ENCODE results near the gene TXN. TPM values are rescaled to one million over a fixed set of nuclear protein-coding genes. Genes with fewer than 3 reads are reported as not detected.
A peak's percentile ranks its signal among the peaks of the same experiment; 100 is the strongest.

TXN gene
- total RNA-seq, 6 experiments from 2014 or later = 125 to 287 (median 216) TPM

- no peaks in the 10 kb centered on the region for H3K27me3 ChIP-seq
- H3K27ac ChIP-seq = peak overlapping the region in 2 of 3 donors; percentile 7 to 77
- no peak overlapping the region for H3K4me3 ChIP-seq
- TF ChIP-seq POLR2A (IDR thresholded peaks at IDR 0.05) (no peak), CTCF (IDR thresholded peaks at IDR 0.05) (no peak)
- H3K4me1 ChIP-seq = peaks cover 0 to 34% (median 12%) of the 10 kb centered on the region in 4 donors
- ATAC-seq (peak in 2 of 4 donors; percentile 12 to 33), DNase-seq (no peak)
- WGBS (ENCODE audit: insufficient coverage, low coverage, low lambda C conversion rate, missing lambda C conversion rate) = 45% methylated on average over 6 of the region's 6 CpGs
- H3K9me3 ChIP-seq = no peaks in the 10 kb centered on the region
- no peaks in the 10 kb centered on the region for H3K36me3 ChIP-seq
- intact Hi-C loops (cut with DNase I) = no loop called here
Observed at GRCh38 chr9:110284211-110284844, 28.0 kb upstream of the TXN start.

GRCh38 chr9:110283751-110284150 is 27.4 kb upstream of the TXN start:
- H3K36me3 ChIP-seq = no peaks in the 10 kb centered on the region
- intact Hi-C loops (cut with DNase I) = no loop called here
- no peak overlapping the region for H3K4me3 ChIP-seq
- H3K4me1 ChIP-seq = peaks cover 0 to 34% (median 12%) of the 10 kb centered on the region in 4 donors
- peak overlapping the region in 2 of 3 donors; percentile 7 to 77 for H3K27ac ChIP-seq
- H3K27me3 ChIP-seq = no peaks in the 10 kb centered on the region
- ATAC-seq = peak; percentile 74 to 92 (median 80)
- DNase-seq = no peak
- TF ChIP-seq CTCF (IDR thresholded peaks at IDR 0.05) = no peak
- no peak for TF ChIP-seq POLR2A (IDR thresholded peaks at IDR 0.05)
- no peaks in the 10 kb centered on the region for H3K9me3 ChIP-seq
- WGBS (ENCODE audit: insufficient coverage, low coverage, low lambda C conversion rate, missing lambda C conversion rate) = 24% methylated on average over 1 of the region's 1 CpG

- ATAC-seq (peak in 2 of 4 donors; percentile 30 to 33), DNase-seq (no peak)
- TF ChIP-seq POLR2A (IDR thresholded peaks at IDR 0.05) = no peak
- no peak for TF ChIP-seq CTCF (IDR thresholded peaks at IDR 0.05)
- H3K4me1 ChIP-seq = peaks cover 0 to 34% (median 12%) of the 10 kb centered on the region in 4 donors
- intact Hi-C loops (cut with DNase I) = no loop called here
- H3K4me3 ChIP-seq = no peak overlapping the region
- no peaks in the 10 kb centered on the region for H3K27me3 ChIP-seq
- H3K36me3 ChIP-seq = no peaks in the 10 kb centered on the region
- H3K27ac ChIP-seq = peak overlapping the region in 2 of 3 donors; percentile 8 to 77
- H3K9me3 ChIP-seq = no peaks in the 10 kb centered on the region
- WGBS (ENCODE audit: insufficient coverage, low coverage, low lambda C conversion rate, missing lambda C conversion rate) = 49% methylated on average over 6 of the region's 6 CpGs
Observed at GRCh38 chr9:110282739-110283081, 26.4 kb upstream of the TXN start.

- Histone ChIP-seq H3K9me3 (no peaks in the 10 kb centered on the region), H3K4me3 (no peak overlapping the region), H3K36me3 (no peaks in the 10 kb centered on the region), H3K4me1 (peaks cover 0 to 34% (median 12%) of the 10 kb centered on the region in 4 donors), H3K27ac (peak overlapping the region in 2 of 3 donors; percentile 8 to 77), H3K27me3 (no peaks in the 10 kb centered on the region)
- ATAC-seq = peak; percentile 33 to 79 (median 53)
- 19% methylated on average over 4 of the region's 4 CpGs for WGBS (ENCODE audit: insufficient coverage, low coverage, low lambda C conversion rate, missing lambda C conversion rate)
- no peak for DNase-seq
- intact Hi-C loops (cut with DNase I) = no loop called here
- TF ChIP-seq CTCF (IDR thresholded peaks at IDR 0.05) (no peak), POLR2A (IDR thresholded peaks at IDR 0.05) (no peak)
Observed at GRCh38 chr9:110282018-110282738, 25.9 kb upstream of the TXN start.
